ENCODE measurements around the gene SRGAP3.

DNA sequence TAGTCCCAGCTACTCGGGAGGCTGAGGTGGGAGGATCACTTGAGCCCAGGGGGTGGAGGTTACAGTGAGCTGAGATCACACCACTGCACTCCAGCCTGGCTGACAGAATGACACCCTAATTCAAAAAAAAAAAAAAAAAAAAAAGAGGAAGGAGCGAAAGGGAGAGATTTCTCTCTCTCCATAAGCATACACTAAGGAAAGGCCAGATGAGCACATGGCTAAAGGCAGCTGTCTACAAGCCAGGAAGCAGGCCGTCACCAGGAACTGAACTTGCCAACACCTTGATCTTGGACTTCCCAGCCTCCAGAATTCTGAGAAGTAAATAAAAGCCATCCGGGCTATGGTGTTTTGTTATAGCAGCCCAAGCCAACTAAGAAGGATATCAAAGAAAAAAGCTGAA, 7.5 kb downstream of the SRGAP3 start:
- TF ChIP-seq, protein P1, sequence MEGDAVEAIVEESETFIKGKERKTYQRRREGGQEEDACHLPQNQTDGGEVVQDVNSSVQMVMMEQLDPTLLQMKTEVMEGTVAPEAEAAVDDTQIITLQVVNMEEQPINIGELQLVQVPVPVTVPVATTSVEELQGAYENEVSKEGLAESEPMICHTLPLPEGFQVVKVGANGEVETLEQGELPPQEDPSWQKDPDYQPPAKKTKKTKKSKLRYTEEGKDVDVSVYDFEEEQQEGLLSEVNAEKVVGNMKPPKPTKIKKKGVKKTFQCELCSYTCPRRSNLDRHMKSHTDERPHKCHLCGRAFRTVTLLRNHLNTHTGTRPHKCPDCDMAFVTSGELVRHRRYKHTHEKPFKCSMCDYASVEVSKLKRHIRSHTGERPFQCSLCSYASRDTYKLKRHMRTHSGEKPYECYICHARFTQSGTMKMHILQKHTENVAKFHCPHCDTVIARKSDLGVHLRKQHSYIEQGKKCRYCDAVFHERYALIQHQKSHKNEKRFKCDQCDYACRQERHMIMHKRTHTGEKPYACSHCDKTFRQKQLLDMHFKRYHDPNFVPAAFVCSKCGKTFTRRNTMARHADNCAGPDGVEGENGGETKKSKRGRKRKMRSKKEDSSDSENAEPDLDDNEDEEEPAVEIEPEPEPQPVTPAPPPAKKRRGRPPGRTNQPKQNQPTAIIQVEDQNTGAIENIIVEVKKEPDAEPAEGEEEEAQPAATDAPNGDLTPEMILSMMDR (IDR thresholded peaks at IDR 0.05): no peak
- no peak for TF ChIP-seq POLR2A (IDR thresholded peaks at IDR 0.05)
- TF ChIP-seq POLR2AphosphoS5 (IDR thresholded peaks at IDR 0.05): no peak
- TF ChIP-seq EP300 (IDR thresholded peaks at IDR 0.05; ENCODE audit: low read depth): no peak
